SK-MEL-5 (cell line): ENCODE data around the gene CYB561D2. TPM values are rescaled to one million over a fixed set of nuclear protein-coding genes. Genes with fewer than 3 reads are reported as not detected.
A peak's percentile ranks its signal among the peaks of the same experiment; 100 is the strongest.

Experiments used
- DNase-seq: peaks from one replicate; pipeline ENCODE4 v3.0.0-alpha.2; 2016; ENCODE audit warnings: low read depth, low spot score
- in situ Hi-C: cut with HindIII; loops from 2 replicates; pipeline ENCODE4 v1.10.0; 2016; ENCODE audit warnings: low sequenced_read_pairs, high pct_unique_total_duplicates, low pct_unique_long_range_greater_than_20kb
- total RNA-seq: library from RNA; depleted of rRNA; stranded (reverse); fragments of >200 nt; shearing (Covaris generic); gene quantifications from 2 replicates; pipeline ENCODE4 v1.2.3, GENCODE V29; 2014

The CYB561D2 gene
- total RNA-seq, 1 experiment from 2014 or later, result 31.6 TPM

- DNase-seq, result no peak
- in situ Hi-C loops, result no loop called here
These were observed 23.9 kb downstream of the CYB561D2 start for GRCh38 chr3:50374363-50375257.

- in situ Hi-C loops, result no loop called here
These were observed 24.7 kb downstream of the CYB561D2 start for GRCh38 chr3:50375258-50375931.

GRCh38 chr3:50378024-50378423 is 27.4 kb downstream of the CYB561D2 start:
- in situ Hi-C loops, result no loop called here
- no peak for DNase-seq

More at GRCh38 chr3:50375258-50375931, 24.7 kb downstream of the CYB561D2 start:
- no peak for DNase-seq

GRCh38 chr3:50378757-50379156 is 28.1 kb downstream of the CYB561D2 start:
- DNase-seq, result no peak
- in situ Hi-C loops, result no loop called here

- DNase-seq, result no peak
- in situ Hi-C loops, result no loop called here
These were observed 29.9 kb downstream of the CYB561D2 start for GRCh38 chr3:50380405-50381085.

GRCh38 chr3:50381383-50381782 is 30.7 kb downstream of the CYB561D2 start:
- in situ Hi-C loops, result no loop called here
- no peak for DNase-seq

- in situ Hi-C loops, result no loop called here
- DNase-seq, result no peak
These were observed 32.1 kb downstream of the CYB561D2 start for GRCh38 chr3:50382722-50383121.

- in situ Hi-C loops, result no loop called here
- DNase-seq, result no peak
These were observed 33.1 kb downstream of the CYB561D2 start for GRCh38 chr3:50383750-50384149.

GRCh38 chr3:50385754-50386153 is 35.1 kb downstream of the CYB561D2 start:
- DNase-seq, result no peak
- in situ Hi-C loops, result no loop called here

- peak; percentile 22 for DNase-seq
- in situ Hi-C loops, result no loop called here
These were observed 37.5 kb downstream of the CYB561D2 start for GRCh38 chr3:50388016-50388719.

GRCh38 chr3:50388720-50389413 is 38.2 kb downstream of the CYB561D2 start:
- in situ Hi-C loops, result no loop called here
- DNase-seq, result no peak

GRCh38 chr3:50389414-50389767 is 38.7 kb downstream of the CYB561D2 start:
- in situ Hi-C loops, result no loop called here
- DNase-seq, result no peak

GRCh38 chr3:50390508-50391224 is 40.0 kb downstream of the CYB561D2 start:
- in situ Hi-C loops, result no loop called here

GRCh38 chr3:50392101-50392715 is 41.5 kb downstream of the CYB561D2 start:
- in situ Hi-C loops, result no loop called here
- no peak for DNase-seq

More at GRCh38 chr3:50390508-50391224, 40.0 kb downstream of the CYB561D2 start:
- DNase-seq, result no peak

- no peak for DNase-seq
- in situ Hi-C loops, result no loop called here
These were observed 42.4 kb downstream of the CYB561D2 start for GRCh38 chr3:50393061-50393460.

- in situ Hi-C loops, result no loop called here
- DNase-seq, result no peak
These were observed 44.6 kb downstream of the CYB561D2 start for GRCh38 chr3:50395070-50395860.
